Nephron progenitor cell (in vitro differentiated cells): ENCODE measurements around the gene FRMPD4.

Experiments
- DNase-seq: peaks from one replicate; pipeline ENCODE4 v3.0.0; 2021
- H3K27ac Mint-ChIP-seq: 2 replicates; pipeline ENCODE4 v1.8.0; 2021; ENCODE audit warnings: mild to moderate bottlenecking, moderate library complexity, mixed read lengths
- H3K27me3 Mint-ChIP-seq: 2 replicates; pipeline ENCODE4 v1.8.0; 2021; ENCODE audit warnings: mild to moderate bottlenecking, low read depth, mixed read lengths; ENCODE audit not compliant: poor library complexity
- H3K36me3 Mint-ChIP-seq: 2 replicates; pipeline ENCODE4 v1.8.0; 2021; ENCODE audit warnings: low read depth, mixed read lengths
- H3K4me1 Mint-ChIP-seq: 2 replicates; pipeline ENCODE4 v1.8.0; 2021; ENCODE audit warnings: mixed read lengths
- H3K4me3 Mint-ChIP-seq: 2 replicates; pipeline ENCODE4 v1.8.0; 2021; ENCODE audit warnings: mild to moderate bottlenecking, moderate library complexity, mixed read lengths
- H3K9me3 Mint-ChIP-seq: 2 replicates; pipeline ENCODE4 v1.8.0; 2021; ENCODE audit warnings: mild to moderate bottlenecking, moderate library complexity, mixed read lengths
- CTCF ChIP-seq: fragments of 200-600 bp; sonication (generic); IDR thresholded peaks from 2 replicates; pipeline ENCODE4 v1.5.0; 2021; ENCODE audit warnings: antibody characterized with exemption

Gene FRMPD4

GRCh38 chrX:12241026-12241425 is 102.8 kb downstream of the FRMPD4 start:
- H3K27me3 Mint-ChIP-seq: no peaks in the 10 kb centered on the region
- H3K36me3 Mint-ChIP-seq: no peaks in the 10 kb centered on the region
- H3K9me3 Mint-ChIP-seq: peaks cover 27% of the 10 kb centered on the region
- no peak overlapping the region for H3K27ac Mint-ChIP-seq
- TF ChIP-seq CTCF: no peak
- no peak overlapping the region for H3K4me3 Mint-ChIP-seq
- DNase-seq: no peak
- no peaks in the 10 kb centered on the region for H3K4me1 Mint-ChIP-seq

GRCh38 chrX:12245650-12246645 is 107.7 kb downstream of the FRMPD4 start:
- Mint-ChIP-seq H3K4me3 (no peak overlapping the region), H3K9me3 (peaks cover 18% of the 10 kb centered on the region), H3K27me3 (no peaks in the 10 kb centered on the region), H3K36me3 (no peaks in the 10 kb centered on the region), H3K27ac (no peak overlapping the region), H3K4me1 (no peaks in the 10 kb centered on the region)
- TF ChIP-seq CTCF: no peak
- DNase-seq: no peak

- no peak overlapping the region for H3K27ac Mint-ChIP-seq
- no peak for DNase-seq
- no peak overlapping the region for H3K4me3 Mint-ChIP-seq
- no peaks in the 10 kb centered on the region for H3K4me1 Mint-ChIP-seq
- no peak for TF ChIP-seq CTCF
- no peaks in the 10 kb centered on the region for H3K36me3 Mint-ChIP-seq
- peaks cover 18% of the 10 kb centered on the region for H3K9me3 Mint-ChIP-seq
- H3K27me3 Mint-ChIP-seq: peaks cover 2% of the 10 kb centered on the region
Measured at GRCh38 chrX:12249997-12250396, 111.7 kb downstream of the FRMPD4 start.

- no peak overlapping the region for H3K27ac Mint-ChIP-seq
- TF ChIP-seq CTCF: no peak
- H3K4me3 Mint-ChIP-seq: no peak overlapping the region
- no peaks in the 10 kb centered on the region for H3K27me3 Mint-ChIP-seq
- no peaks in the 10 kb centered on the region for H3K36me3 Mint-ChIP-seq
- peaks cover 31% of the 10 kb centered on the region for H3K9me3 Mint-ChIP-seq
- H3K4me1 Mint-ChIP-seq: no peaks in the 10 kb centered on the region
- no peak for DNase-seq
Measured at GRCh38 chrX:12263211-12263610, 124.9 kb downstream of the FRMPD4 start.

GRCh38 chrX:12269484-12269883 is 131.2 kb downstream of the FRMPD4 start:
- H3K27me3 Mint-ChIP-seq: no peaks in the 10 kb centered on the region
- no peak overlapping the region for H3K4me3 Mint-ChIP-seq
- DNase-seq: no peak
- H3K9me3 Mint-ChIP-seq: peaks cover 17% of the 10 kb centered on the region
- no peak for TF ChIP-seq CTCF
- no peak overlapping the region for H3K27ac Mint-ChIP-seq
- no peaks in the 10 kb centered on the region for H3K36me3 Mint-ChIP-seq
- no peaks in the 10 kb centered on the region for H3K4me1 Mint-ChIP-seq

GRCh38 chrX:12278151-12278550 is 139.9 kb downstream of the FRMPD4 start:
- no peak for DNase-seq
- Mint-ChIP-seq H3K36me3 (no peaks in the 10 kb centered on the region), H3K4me3 (no peak overlapping the region), H3K27ac (no peak overlapping the region), H3K27me3 (peaks cover 3% of the 10 kb centered on the region), H3K4me1 (no peaks in the 10 kb centered on the region), H3K9me3 (peaks cover 46% of the 10 kb centered on the region)
- no peak for TF ChIP-seq CTCF
